ENCODE data around the gene COL20A1.

Gene COL20A1

GRCh38 chr20:63328718-63329275 is 35.8 kb downstream of the COL20A1 start:
- ChIA-PET POLR2A (no interaction called here), CTCF (no interaction called here)
- no peak overlapping the region for H3K27ac ChIP-seq (ENCODE audit: extremely low read depth, low read depth, low read length)
- no peaks in the 10 kb centered on the region for H3K9me3 ChIP-seq (ENCODE audit: control insufficient read depth, insufficient read depth, low read depth, low read length)
- no peaks in the 10 kb centered on the region for H3K4me1 ChIP-seq (ENCODE audit: control insufficient read depth, insufficient read depth, low read length)
- H3K4me3 ChIP-seq (ENCODE audit: low read depth, low read length), result no peak overlapping the region
- H3K36me3 ChIP-seq (ENCODE audit: control insufficient read depth in 2 of 2, insufficient read depth in 1 of 2, low read length in 2 of 2), result no peaks in the 10 kb centered on the region
- TF ChIP-seq ZNF621 (tag by site-specific recombination; IDR thresholded peaks at IDR 0.05), result no peak
- TF ChIP-seq, protein P1, sequence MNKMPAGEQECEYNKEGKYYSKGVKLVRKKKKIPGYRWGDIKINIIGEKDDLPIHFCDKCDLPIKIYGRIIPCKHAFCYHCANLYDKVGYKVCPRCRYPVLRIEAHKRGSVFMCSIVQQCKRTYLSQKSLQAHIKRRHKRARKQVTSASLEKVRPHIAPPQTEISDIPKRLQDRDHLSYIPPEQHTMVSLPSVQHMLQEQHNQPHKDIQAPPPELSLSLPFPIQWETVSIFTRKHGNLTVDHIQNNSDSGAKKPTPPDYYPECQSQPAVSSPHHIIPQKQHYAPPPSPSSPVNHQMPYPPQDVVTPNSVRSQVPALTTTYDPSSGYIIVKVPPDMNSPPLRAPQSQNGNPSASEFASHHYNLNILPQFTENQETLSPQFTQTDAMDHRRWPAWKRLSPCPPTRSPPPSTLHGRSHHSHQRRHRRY (tag by site-specific recombination; IDR thresholded peaks at IDR 0.05), result no peak
- no peak for TF ChIP-seq PATZ1 (tag by site-specific recombination; IDR thresholded peaks at IDR 0.05)
- no peak for TF ChIP-seq ZSCAN30 (tag by site-specific recombination; IDR thresholded peaks at IDR 0.05)
- TF ChIP-seq ZNF791 (tag by site-specific recombination; IDR thresholded peaks at IDR 0.05), result no peak
- no peak for TF ChIP-seq ZNF830 (tag by site-specific recombination; IDR thresholded peaks at IDR 0.05; ENCODE audit: low read depth)
- no peak for TF ChIP-seq ZNF324 (tag by site-specific recombination; IDR thresholded peaks at IDR 0.05)
- no peak for TF ChIP-seq ZBTB20 (tag by site-specific recombination; IDR thresholded peaks at IDR 0.05)
- no peak for TF ChIP-seq BCL6B (tag by site-specific recombination; IDR thresholded peaks at IDR 0.05)
- TF ChIP-seq ZNF555 (tag by site-specific recombination; conservative IDR thresholded peaks at IDR 0.05), result no peak
- no peak for TF ChIP-seq ZNF155 (tag by site-specific recombination; IDR thresholded peaks at IDR 0.05)
- no peak for TF ChIP-seq ZNF600 (tag by site-specific recombination; IDR thresholded peaks at IDR 0.05)

GRCh38 chr20:63329331-63330083 is 36.5 kb downstream of the COL20A1 start:
- H3K27ac ChIP-seq (ENCODE audit: extremely low read depth, low read depth, low read length), result no peak overlapping the region
- CTCF ChIA-PET, result no interaction called here
- POLR2A ChIA-PET, result no interaction called here
- TF ChIP-seq BCL11A (tag by site-specific recombination; IDR thresholded peaks at IDR 0.05; ENCODE audit: low read depth), result peak; percentile 42; the same call in 1 of the 2 replicates
- TF ChIP-seq ZNF776 (tag by site-specific recombination; IDR thresholded peaks at IDR 0.05; ENCODE audit: borderline replicate concordance), result no peak
- TF ChIP-seq ZNF19 (tag by site-specific recombination; IDR thresholded peaks at IDR 0.05; ENCODE audit: low read depth), result no peak
- no peak for TF ChIP-seq ZNF76 (tag by site-specific recombination; IDR thresholded peaks at IDR 0.05; ENCODE audit: borderline replicate concordance, low read depth)
- TF ChIP-seq, protein P2, sequence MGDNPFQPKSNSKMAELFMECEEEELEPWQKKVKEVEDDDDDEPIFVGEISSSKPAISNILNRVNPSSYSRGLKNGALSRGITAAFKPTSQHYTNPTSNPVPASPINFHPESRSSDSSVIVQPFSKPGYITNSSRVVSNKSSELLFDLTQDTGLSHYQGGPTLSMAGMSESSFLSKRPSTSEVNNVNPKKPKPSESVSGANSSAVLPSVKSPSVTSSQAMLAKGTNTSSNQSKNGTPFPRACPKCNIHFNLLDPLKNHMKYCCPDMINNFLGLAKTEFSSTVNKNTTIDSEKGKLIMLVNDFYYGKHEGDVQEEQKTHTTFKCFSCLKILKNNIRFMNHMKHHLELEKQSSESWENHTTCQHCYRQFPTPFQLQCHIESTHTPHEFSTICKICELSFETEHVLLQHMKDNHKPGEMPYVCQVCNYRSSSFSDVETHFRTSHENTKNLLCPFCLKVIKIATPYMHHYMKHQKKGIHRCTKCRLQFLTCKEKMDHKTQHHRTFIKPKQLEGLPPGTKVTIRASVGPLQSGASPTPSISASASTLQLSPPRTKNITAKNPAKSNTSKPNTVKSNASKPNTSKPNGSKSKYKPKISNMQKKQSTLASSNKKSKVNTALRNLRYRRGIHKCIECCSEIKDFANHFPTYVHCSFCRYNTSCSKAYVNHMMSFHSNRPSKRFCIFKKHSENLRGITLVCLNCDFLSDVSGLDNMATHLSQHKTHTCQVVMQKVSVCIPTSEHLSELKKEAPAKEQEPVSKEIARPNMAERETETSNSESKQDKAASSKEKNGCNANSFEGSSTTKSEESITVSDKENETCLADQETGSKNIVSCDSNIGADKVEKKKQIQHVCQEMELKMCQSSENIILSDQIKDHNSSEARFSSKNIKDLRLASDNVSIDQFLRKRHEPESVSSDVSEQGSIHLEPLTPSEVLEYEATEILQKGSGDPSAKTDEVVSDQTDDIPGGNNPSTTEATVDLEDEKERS (tag by site-specific recombination; IDR thresholded peaks at IDR 0.05), result no peak
- TF ChIP-seq, protein P3, sequence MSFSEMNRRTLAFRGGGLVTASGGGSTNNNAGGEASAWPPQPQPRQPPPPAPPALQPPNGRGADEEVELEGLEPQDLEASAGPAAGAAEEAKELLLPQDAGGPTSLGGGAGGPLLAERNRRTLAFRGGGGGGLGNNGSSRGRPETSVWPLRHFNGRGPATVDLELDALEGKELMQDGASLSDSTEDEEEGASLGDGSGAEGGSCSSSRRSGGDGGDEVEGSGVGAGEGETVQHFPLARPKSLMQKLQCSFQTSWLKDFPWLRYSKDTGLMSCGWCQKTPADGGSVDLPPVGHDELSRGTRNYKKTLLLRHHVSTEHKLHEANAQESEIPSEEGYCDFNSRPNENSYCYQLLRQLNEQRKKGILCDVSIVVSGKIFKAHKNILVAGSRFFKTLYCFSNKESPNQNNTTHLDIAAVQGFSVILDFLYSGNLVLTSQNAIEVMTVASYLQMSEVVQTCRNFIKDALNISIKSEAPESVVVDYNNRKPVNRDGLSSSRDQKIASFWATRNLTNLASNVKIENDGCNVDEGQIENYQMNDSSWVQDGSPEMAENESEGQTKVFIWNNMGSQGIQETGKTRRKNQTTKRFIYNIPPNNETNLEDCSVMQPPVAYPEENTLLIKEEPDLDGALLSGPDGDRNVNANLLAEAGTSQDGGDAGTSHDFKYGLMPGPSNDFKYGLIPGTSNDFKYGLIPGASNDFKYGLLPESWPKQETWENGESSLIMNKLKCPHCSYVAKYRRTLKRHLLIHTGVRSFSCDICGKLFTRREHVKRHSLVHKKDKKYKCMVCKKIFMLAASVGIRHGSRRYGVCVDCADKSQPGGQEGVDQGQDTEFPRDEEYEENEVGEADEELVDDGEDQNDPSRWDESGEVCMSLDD (tag by site-specific recombination; IDR thresholded peaks at IDR 0.05), result peak; percentile 72; the same call in 1 of the 2 replicates
- no peak for TF ChIP-seq ZNF707 (tag by site-specific recombination; IDR thresholded peaks at IDR 0.05)
- no peak for TF ChIP-seq ZNF747 (tag by site-specific recombination; IDR thresholded peaks at IDR 0.05)
- no peak for TF ChIP-seq YY1 (tag by site-specific recombination; IDR thresholded peaks at IDR 0.05)
- no peak for TF ChIP-seq MZF1 (tag by site-specific recombination; IDR thresholded peaks at IDR 0.05; ENCODE audit: borderline replicate concordance)

More at GRCh38 chr20:63329331-63330083, 36.5 kb downstream of the COL20A1 start:
- H3K4me1 ChIP-seq (ENCODE audit: control insufficient read depth, insufficient read depth, low read length), result no peaks in the 10 kb centered on the region
- no peak overlapping the region for H3K4me3 ChIP-seq (ENCODE audit: low read depth, low read length)
- H3K36me3 ChIP-seq (ENCODE audit: control insufficient read depth in 2 of 2, insufficient read depth in 1 of 2, low read length in 2 of 2), result no peaks in the 10 kb centered on the region
- H3K9me3 ChIP-seq (ENCODE audit: control insufficient read depth, insufficient read depth, low read depth, low read length), result no peaks in the 10 kb centered on the region

Data from HEK293 (cell line).